ENCODE measurements around the gene FASTK.

FASTK gene

GRCh38 chr7:151118108-151119054 is 37.8 kb upstream of the FASTK start:
- no peak for DNase-seq

- DNase-seq, result no peak
These were observed 37.0 kb upstream of the FASTK start for GRCh38 chr7:151117565-151117964.

GRCh38 chr7:151116603-151117440 is 36.2 kb upstream of the FASTK start:
- no peak for DNase-seq

- no peak for DNase-seq
These were observed 35.3 kb upstream of the FASTK start for GRCh38 chr7:151115836-151116418.

- DNase-seq, result peak in 3 of 58 donors; percentile 12 to 21 (median 16)
These were observed 34.7 kb upstream of the FASTK start for GRCh38 chr7:151115121-151115835.

- no peak for DNase-seq
These were observed 33.8 kb upstream of the FASTK start for GRCh38 chr7:151114151-151115090.

- DNase-seq, result no peak
These were observed 32.9 kb upstream of the FASTK start for GRCh38 chr7:151113344-151114150.

GRCh38 chr7:151110941-151111645 is 30.5 kb upstream of the FASTK start:
- peak in 50 of 58 donors; percentile 10 to 79 (median 56) for DNase-seq

- no peak for DNase-seq
These were observed 29.8 kb upstream of the FASTK start for GRCh38 chr7:151110236-151110940.

- no peak for DNase-seq
These were observed 28.8 kb upstream of the FASTK start for GRCh38 chr7:151109094-151110048.

- no peak for DNase-seq
These were observed 27.3 kb upstream of the FASTK start for GRCh38 chr7:151107882-151108281.

- DNase-seq, result peak in 4 of 58 donors; percentile 17 to 30 (median 22)
These were observed 24.0 kb upstream of the FASTK start for GRCh38 chr7:151104411-151105235.

- DNase-seq, result no peak
These were observed 23.4 kb upstream of the FASTK start for GRCh38 chr7:151103973-151104372.

- no peak for DNase-seq
These were observed 22.4 kb upstream of the FASTK start for GRCh38 chr7:151102991-151103390.

- no peak for DNase-seq
These were observed 21.2 kb upstream of the FASTK start for GRCh38 chr7:151101621-151102396.

Data from anterior cingulate cortex (tissue), 58 donors.